ENCODE measurements around the gene KIAA1755.

GRCh38 chr20:38202153-38202981 is 58.2 kb downstream of the KIAA1755 start:
- TF ChIP-seq CTCF (IDR thresholded peaks at IDR 0.05) (no peak), POLR2A (IDR thresholded peaks at IDR 0.05) (no peak)

Data from body of pancreas (tissue), 4 donors.